ENCODE measurements around the gene MTARC2. TPM values are rescaled to one million over a fixed set of nuclear protein-coding genes. Genes with fewer than 3 reads are reported as not detected.

MTARC2 gene
- total RNA-seq, 1 donor from 2014 or later: 2.6 TPM

DNA sequence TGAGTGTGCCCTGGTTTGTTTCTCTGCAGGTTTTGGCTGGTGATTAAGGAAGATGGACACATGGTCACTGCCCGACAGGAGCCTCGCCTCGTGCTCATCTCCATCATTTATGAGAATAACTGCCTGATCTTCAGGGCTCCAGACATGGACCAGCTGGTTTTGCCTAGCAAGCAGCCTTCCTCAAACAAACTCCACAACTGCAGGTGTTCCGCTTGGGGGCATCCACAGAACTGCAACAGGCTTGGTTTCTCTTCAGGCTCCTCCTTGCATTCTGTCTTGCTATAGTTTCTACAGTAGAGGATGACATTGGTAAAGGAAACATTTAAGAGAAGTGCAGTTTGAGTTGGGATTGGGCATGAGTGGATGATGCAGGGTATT is 6.8 kb downstream of the MTARC2 start:
- DNase-seq (ENCODE audit: low read depth) (no peak), FAIRE-seq (no peak)
- TF ChIP-seq CTCF (IDR thresholded peaks at IDR 0.05; ENCODE audit: insufficient read depth, low read length, severe bottlenecking): no peak
- Histone ChIP-seq H3K4me3 (ENCODE audit: low read depth, low read length) (no peak overlapping the region), H3K36me3 (ENCODE audit: control insufficient read depth, insufficient read depth, low read length) (no peaks in the 10 kb centered on the region), H3K27me3 (ENCODE audit: control insufficient read depth, insufficient read depth, low read length) (no peaks in the 10 kb centered on the region)

GRCh38 chr1:220755309-220755708 is 7.2 kb downstream of the MTARC2 start:
- H3K27me3 ChIP-seq (ENCODE audit: control insufficient read depth, insufficient read depth, low read length): no peaks in the 10 kb centered on the region
- DNase-seq (ENCODE audit: low read depth): no peak
- FAIRE-seq: no peak
- no peak overlapping the region for H3K4me3 ChIP-seq (ENCODE audit: low read depth, low read length)
- no peak for TF ChIP-seq CTCF (IDR thresholded peaks at IDR 0.05; ENCODE audit: insufficient read depth, low read length, severe bottlenecking)
- H3K36me3 ChIP-seq (ENCODE audit: control insufficient read depth, insufficient read depth, low read length): no peaks in the 10 kb centered on the region

- DNase-seq (ENCODE audit: low read depth) (no peak), FAIRE-seq (no peak)
- no peak for TF ChIP-seq CTCF (IDR thresholded peaks at IDR 0.05; ENCODE audit: insufficient read depth, low read length, severe bottlenecking)
- Histone ChIP-seq H3K4me3 (ENCODE audit: low read depth, low read length) (no peak overlapping the region), H3K36me3 (ENCODE audit: control insufficient read depth, insufficient read depth, low read length) (no peaks in the 10 kb centered on the region), H3K27me3 (ENCODE audit: control insufficient read depth, insufficient read depth, low read length) (no peaks in the 10 kb centered on the region)
Observed at GRCh38 chr1:220757441-220757840, 9.3 kb downstream of the MTARC2 start.

- no peak for FAIRE-seq
- H3K36me3 ChIP-seq (ENCODE audit: control insufficient read depth, insufficient read depth, low read length): no peaks in the 10 kb centered on the region
- no peak for DNase-seq (ENCODE audit: low read depth)
Observed at GRCh38 chr1:220759147-220759546, 11.0 kb downstream of the MTARC2 start.

DNA sequence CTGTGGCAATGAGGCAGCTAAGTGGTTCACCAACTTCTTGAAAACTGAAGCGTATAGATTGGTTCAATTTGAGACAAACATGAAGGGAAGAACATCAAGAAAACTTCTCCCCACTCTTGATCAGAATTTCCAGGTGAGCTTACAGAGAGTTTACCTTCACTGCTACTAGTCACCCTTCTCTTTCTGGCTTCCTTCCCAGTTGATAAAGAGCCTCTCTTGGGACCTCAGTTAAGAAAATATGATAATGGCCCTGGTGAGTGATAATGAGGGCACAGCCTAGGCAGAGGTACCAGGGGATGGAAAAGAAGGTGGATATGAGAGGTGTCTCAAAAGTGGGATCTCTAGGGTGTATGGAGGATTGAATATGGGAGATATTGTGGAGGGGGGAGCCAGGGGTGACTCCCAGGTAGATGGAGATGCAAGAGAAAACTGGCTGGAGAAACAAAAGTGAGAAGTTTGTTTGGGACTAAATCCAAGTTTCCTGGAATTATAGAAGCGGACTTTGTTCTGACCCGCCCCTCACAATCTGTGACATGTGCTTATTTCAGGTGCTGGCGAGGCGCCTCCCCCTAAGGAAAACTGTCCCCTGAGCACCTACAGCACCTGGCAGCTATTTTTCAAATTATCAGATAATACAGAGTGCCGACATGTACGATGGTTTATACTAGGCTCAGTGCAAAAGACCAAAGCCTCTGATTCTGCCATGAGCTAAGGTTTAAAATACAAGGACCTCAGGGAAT is 13.7 kb downstream of the MTARC2 start:
- TF ChIP-seq CTCF (IDR thresholded peaks at IDR 0.05; ENCODE audit: insufficient read depth, low read length, severe bottlenecking): no peak
- Histone ChIP-seq H3K27me3 (ENCODE audit: control insufficient read depth, insufficient read depth, low read length) (no peaks in the 10 kb centered on the region), H3K4me3 (ENCODE audit: low read depth, low read length) (no peak overlapping the region), H3K36me3 (ENCODE audit: control insufficient read depth, insufficient read depth, low read length) (no peaks in the 10 kb centered on the region)
- DNase-seq (ENCODE audit: low read depth) (no peak), FAIRE-seq (no peak)

More at GRCh38 chr1:220759147-220759546, 11.0 kb downstream of the MTARC2 start:
- Histone ChIP-seq H3K27me3 (ENCODE audit: control insufficient read depth, insufficient read depth, low read length) (no peaks in the 10 kb centered on the region), H3K4me3 (ENCODE audit: low read depth, low read length) (no peak overlapping the region)
- no peak for TF ChIP-seq CTCF (IDR thresholded peaks at IDR 0.05; ENCODE audit: insufficient read depth, low read length, severe bottlenecking)

DNA sequence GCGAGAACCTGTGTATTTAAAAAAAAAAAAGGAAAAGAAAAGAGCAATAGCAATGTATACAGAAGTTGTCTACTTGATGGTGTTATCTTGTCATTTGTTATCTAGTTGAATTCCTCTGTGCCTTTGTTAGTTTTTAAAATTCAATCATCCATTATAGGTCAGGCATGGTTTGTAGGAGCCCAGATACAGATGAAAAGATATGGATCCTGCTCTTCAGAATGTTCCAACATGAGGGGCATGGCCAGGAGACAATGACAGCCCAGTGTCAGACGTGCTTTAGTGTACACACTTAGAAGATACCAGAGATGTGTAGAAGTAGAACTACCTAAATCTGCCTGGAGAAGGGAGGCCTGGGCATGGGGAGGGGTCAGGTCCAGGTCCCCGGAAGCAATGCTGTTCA is 16.6 kb downstream of the MTARC2 start:
- FAIRE-seq: peak; percentile 50
- Histone ChIP-seq H3K27me3 (ENCODE audit: control insufficient read depth, insufficient read depth, low read length) (no peaks in the 10 kb centered on the region), H3K36me3 (ENCODE audit: control insufficient read depth, insufficient read depth, low read length) (no peaks in the 10 kb centered on the region), H3K4me3 (ENCODE audit: low read depth, low read length) (no peak overlapping the region)
- TF ChIP-seq CTCF (IDR thresholded peaks at IDR 0.05; ENCODE audit: insufficient read depth, low read length, severe bottlenecking): no peak
- DNase-seq (ENCODE audit: low read depth): no peak
